C4-2B (cell line): ENCODE results near the gene RAPGEFL1.
"Not testable (repeated sequence)": the region's sequence is repeated elsewhere in the genome, so short reads cannot be mapped to it uniquely, and the experiment has no call there.

Source experiments
- H3K27ac ChIP-seq: fragments of 450-650 bp; 2 replicates; pipeline ENCODE4 v1.5.1; 2017
- CTCF ChIP-seq: fragments of 450-650 bp; conservative IDR thresholded peaks from 2 replicates; pipeline ENCODE4 v1.5.1; 2017; ENCODE audit warnings: mild to moderate bottlenecking
- ZFX ChIP-seq: fragments of 450-650 bp; IDR thresholded peaks from 2 replicates; pipeline ENCODE4 v1.6.1; 2017

RAPGEFL1 gene

GRCh38 chr17:40218740-40219593 is 41.7 kb downstream of the RAPGEFL1 start, which contains the start of gene WIPF2:
WIPF2 (plus strand) TSS chr17:40219304; CDS start chr17:40256460, 37,156 bp downstream.
- TF ChIP-seq CTCF: no peak; the same call in 1 of the 2 replicates
- peak within 1 kb of the TSS; percentile 74 for H3K27ac ChIP-seq

- H3K27ac ChIP-seq: peak overlapping the region; percentile 74
- TF ChIP-seq ZFX: no peak
- TF ChIP-seq CTCF: no peak
Observed at GRCh38 chr17:40219594-40220338, 42.5 kb downstream of the RAPGEFL1 start.

GRCh38 chr17:40224718-40225550 is 47.7 kb downstream of the RAPGEFL1 start:
- no peak overlapping the region for H3K27ac ChIP-seq
- TF ChIP-seq CTCF (no peak), ZFX (no peak)

GRCh38 chr17:40229146-40229545 is 51.9 kb downstream of the RAPGEFL1 start:
- H3K27ac ChIP-seq: not testable (repeated sequence)

GRCh38 chr17:40230670-40231069 is 53.4 kb downstream of the RAPGEFL1 start:
- TF ChIP-seq ZFX (no peak), CTCF (no peak)
- no peak overlapping the region for H3K27ac ChIP-seq

GRCh38 chr17:40231928-40232327 is 54.7 kb downstream of the RAPGEFL1 start:
- not testable (repeated sequence) for H3K27ac ChIP-seq

- TF ChIP-seq ZFX (no peak), CTCF (no peak)
- H3K27ac ChIP-seq: no peak overlapping the region
Observed at GRCh38 chr17:40241252-40241834, 64.1 kb downstream of the RAPGEFL1 start.
